Measurements from ENCODE around the gene IL32.
"Not testable (repeated sequence)": the region's sequence is repeated elsewhere in the genome, so short reads cannot be mapped to it uniquely, and the experiment has no call there.

IL32 gene

GRCh38 chr16:3051494-3051893 is 13.9 kb upstream of the IL32 start:
- no peak for DNase-seq (ENCODE audit: low read depth)

GRCh38 chr16:3052571-3053329 is 12.7 kb upstream of the IL32 start:
- not testable (repeated sequence) for DNase-seq (ENCODE audit: low read depth)

- DNase-seq (ENCODE audit: low read depth), result not testable (repeated sequence)
Observed at GRCh38 chr16:3053330-3053710, 12.1 kb upstream of the IL32 start.

- no peak for DNase-seq (ENCODE audit: low read depth)
Observed at GRCh38 chr16:3054965-3055733, 10.3 kb upstream of the IL32 start.

- DNase-seq (ENCODE audit: low read depth), result not testable (repeated sequence)
Observed at GRCh38 chr16:3055734-3056115, 9.7 kb upstream of the IL32 start.

GRCh38 chr16:3056336-3057180 is 8.9 kb upstream of the IL32 start:
- DNase-seq (ENCODE audit: low read depth), result no peak

- DNase-seq (ENCODE audit: low read depth), result no peak
Observed at GRCh38 chr16:3057181-3058138, 8.0 kb upstream of the IL32 start.

- no peak for DNase-seq (ENCODE audit: low read depth)
Observed at GRCh38 chr16:3058139-3059030, 7.1 kb upstream of the IL32 start.

GRCh38 chr16:3059041-3059722 is 6.3 kb upstream of the IL32 start:
- DNase-seq (ENCODE audit: low read depth), result peak; percentile 81

- no peak for DNase-seq (ENCODE audit: low read depth)
Observed at GRCh38 chr16:3059723-3060242, 5.7 kb upstream of the IL32 start.

- no peak for DNase-seq (ENCODE audit: low read depth)
Observed at GRCh38 chr16:3060339-3061127, 4.9 kb upstream of the IL32 start.

GRCh38 chr16:3062553-3062952 is 2.9 kb upstream of the IL32 start:
- DNase-seq (ENCODE audit: low read depth), result no peak

- DNase-seq (ENCODE audit: low read depth), result no peak
Observed at GRCh38 chr16:3063625-3064386, 1.6 kb upstream of the IL32 start.

- DNase-seq (ENCODE audit: low read depth), result no peak
Observed at GRCh38 chr16:3065742-3066439, 451 bp downstream of the IL32 start.

- DNase-seq (ENCODE audit: low read depth), result no peak
Observed at GRCh38 chr16:3066440-3066748, 954 bp downstream of the IL32 start.

- DNase-seq (ENCODE audit: low read depth), result no peak
Observed at GRCh38 chr16:3068487-3068886, 3.0 kb downstream of the IL32 start.

- not testable (repeated sequence) for DNase-seq (ENCODE audit: low read depth)
Observed at GRCh38 chr16:3069146-3069545, 3.7 kb downstream of the IL32 start.

Data from stimulated activated CD8-positive, alpha-beta memory T cell treated with anti-CD3 and anti-CD28 coated beads, Interleukin-4, amount 100 ng/mL, for 24 hours (primary cell).